WERI-Rb-1 (cell line): ENCODE results near the gene TOP3A.

ENCODE experiments used
- DNase-seq: peaks from one replicate; pipeline ENCODE4 v3.0.0-alpha.2; 2020
- H3K27ac ChIP-seq: fragments of 250-450 bp; sonication (Bioruptor Pico); 2 replicates; pipeline ENCODE4 v1.5.1; 2020; ENCODE audit warnings: mild to moderate bottlenecking, moderate library complexity
- H3K27me3 ChIP-seq: fragments of 250-450 bp; sonication (Bioruptor Pico); 2 replicates; pipeline ENCODE4 v1.5.1; 2021; ENCODE audit warnings: mild to moderate bottlenecking, low read depth, moderate library complexity; ENCODE audit not compliant: insufficient read depth, severe bottlenecking
- H3K36me3 ChIP-seq: fragments of 250-450 bp; sonication (Bioruptor Pico); 2 replicates; pipeline ENCODE4 v1.5.1; 2020; ENCODE audit warnings: mild to moderate bottlenecking, moderate library complexity
- H3K4me3 ChIP-seq: 2 replicates; pipeline ENCODE4 v1.5.1; 2011; ENCODE audit warnings: low read depth, mild to moderate bottlenecking, control low read depth, low read length
- H3K9me3 ChIP-seq: fragments of 250-450 bp; sonication (Bioruptor Pico); 2 replicates; pipeline ENCODE4 v1.5.1; 2021; ENCODE audit warnings: mild to moderate bottlenecking, moderate library complexity; ENCODE audit not compliant: severe bottlenecking
- TF ChIP-seq, protein P1 (sequence below): IDR thresholded peaks from 2 replicates; pipeline ENCODE4 v1.5.1; 2011; ENCODE audit warnings: low read depth, mild to moderate bottlenecking, control low read depth, inconsistent platforms, low read length

The TOP3A gene, protein sequence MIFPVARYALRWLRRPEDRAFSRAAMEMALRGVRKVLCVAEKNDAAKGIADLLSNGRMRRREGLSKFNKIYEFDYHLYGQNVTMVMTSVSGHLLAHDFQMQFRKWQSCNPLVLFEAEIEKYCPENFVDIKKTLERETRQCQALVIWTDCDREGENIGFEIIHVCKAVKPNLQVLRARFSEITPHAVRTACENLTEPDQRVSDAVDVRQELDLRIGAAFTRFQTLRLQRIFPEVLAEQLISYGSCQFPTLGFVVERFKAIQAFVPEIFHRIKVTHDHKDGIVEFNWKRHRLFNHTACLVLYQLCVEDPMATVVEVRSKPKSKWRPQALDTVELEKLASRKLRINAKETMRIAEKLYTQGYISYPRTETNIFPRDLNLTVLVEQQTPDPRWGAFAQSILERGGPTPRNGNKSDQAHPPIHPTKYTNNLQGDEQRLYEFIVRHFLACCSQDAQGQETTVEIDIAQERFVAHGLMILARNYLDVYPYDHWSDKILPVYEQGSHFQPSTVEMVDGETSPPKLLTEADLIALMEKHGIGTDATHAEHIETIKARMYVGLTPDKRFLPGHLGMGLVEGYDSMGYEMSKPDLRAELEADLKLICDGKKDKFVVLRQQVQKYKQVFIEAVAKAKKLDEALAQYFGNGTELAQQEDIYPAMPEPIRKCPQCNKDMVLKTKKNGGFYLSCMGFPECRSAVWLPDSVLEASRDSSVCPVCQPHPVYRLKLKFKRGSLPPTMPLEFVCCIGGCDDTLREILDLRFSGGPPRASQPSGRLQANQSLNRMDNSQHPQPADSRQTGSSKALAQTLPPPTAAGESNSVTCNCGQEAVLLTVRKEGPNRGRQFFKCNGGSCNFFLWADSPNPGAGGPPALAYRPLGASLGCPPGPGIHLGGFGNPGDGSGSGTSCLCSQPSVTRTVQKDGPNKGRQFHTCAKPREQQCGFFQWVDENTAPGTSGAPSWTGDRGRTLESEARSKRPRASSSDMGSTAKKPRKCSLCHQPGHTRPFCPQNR

GRCh38 chr17:18314731-18315561 is at the start of gene TOP3A, which contains the start of gene SMCR8:
Gene TOP3A (minus strand): TSS chr17:18314994. CDS start chr17:18314778, 216 bp downstream.
Gene SMCR8 (plus strand): TSS chr17:18315293. CDS start chr17:18315790, 497 bp downstream.
- Histone ChIP-seq H3K4me3 (peak within 1 kb of the TSS; percentile 91), H3K36me3 (peaks cover 68% of the 10 kb centered on the region), H3K27me3 (no peaks in the 10 kb centered on the region), H3K27ac (peak within 1 kb of the TSS; percentile 90), H3K9me3 (no peaks in the 10 kb centered on the region)
- peak; percentile 97 for DNase-seq
- TF ChIP-seq, protein P1, sequence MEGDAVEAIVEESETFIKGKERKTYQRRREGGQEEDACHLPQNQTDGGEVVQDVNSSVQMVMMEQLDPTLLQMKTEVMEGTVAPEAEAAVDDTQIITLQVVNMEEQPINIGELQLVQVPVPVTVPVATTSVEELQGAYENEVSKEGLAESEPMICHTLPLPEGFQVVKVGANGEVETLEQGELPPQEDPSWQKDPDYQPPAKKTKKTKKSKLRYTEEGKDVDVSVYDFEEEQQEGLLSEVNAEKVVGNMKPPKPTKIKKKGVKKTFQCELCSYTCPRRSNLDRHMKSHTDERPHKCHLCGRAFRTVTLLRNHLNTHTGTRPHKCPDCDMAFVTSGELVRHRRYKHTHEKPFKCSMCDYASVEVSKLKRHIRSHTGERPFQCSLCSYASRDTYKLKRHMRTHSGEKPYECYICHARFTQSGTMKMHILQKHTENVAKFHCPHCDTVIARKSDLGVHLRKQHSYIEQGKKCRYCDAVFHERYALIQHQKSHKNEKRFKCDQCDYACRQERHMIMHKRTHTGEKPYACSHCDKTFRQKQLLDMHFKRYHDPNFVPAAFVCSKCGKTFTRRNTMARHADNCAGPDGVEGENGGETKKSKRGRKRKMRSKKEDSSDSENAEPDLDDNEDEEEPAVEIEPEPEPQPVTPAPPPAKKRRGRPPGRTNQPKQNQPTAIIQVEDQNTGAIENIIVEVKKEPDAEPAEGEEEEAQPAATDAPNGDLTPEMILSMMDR, result no peak

DNA sequence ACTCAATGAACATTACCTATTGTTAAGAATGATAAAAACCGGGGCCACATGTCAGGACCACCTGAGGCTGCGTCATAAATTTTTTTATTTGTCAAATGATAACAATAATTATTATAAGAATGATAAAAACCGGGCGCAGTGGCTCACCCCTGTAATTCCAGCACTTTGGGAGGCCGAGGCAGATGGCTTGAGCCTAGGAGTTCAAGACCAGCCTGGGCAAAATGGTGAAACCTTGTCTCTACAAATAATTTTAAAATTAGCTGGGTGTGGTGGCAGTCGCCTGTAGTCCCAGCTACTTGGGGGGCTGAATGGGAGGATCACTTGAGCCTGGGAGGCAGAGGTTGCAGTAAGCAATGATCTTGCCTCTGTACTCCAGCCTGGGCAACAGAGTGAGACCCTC is 49.4 kb upstream of the TOP3A start:
- H3K36me3 ChIP-seq, result peaks cover 17% of the 10 kb centered on the region
- no peak overlapping the region for H3K27ac ChIP-seq
- no peaks in the 10 kb centered on the region for H3K9me3 ChIP-seq
- TF ChIP-seq, protein P1, result no peak
- no peak overlapping the region for H3K4me3 ChIP-seq
- no peak for DNase-seq
- H3K27me3 ChIP-seq, result no peaks in the 10 kb centered on the region

- H3K4me3 ChIP-seq, result peak within 1 kb of the TSS; percentile 71
- peak; percentile 94 for DNase-seq
- peaks cover 23% of the 10 kb centered on the region for H3K36me3 ChIP-seq
- no peaks in the 10 kb centered on the region for H3K9me3 ChIP-seq
- TF ChIP-seq, protein P1, result no peak
- H3K27me3 ChIP-seq, result no peaks in the 10 kb centered on the region
- H3K27ac ChIP-seq, result peak within 1 kb of the TSS; percentile 69
Observed at GRCh38 chr17:18363101-18364049, 48.6 kb upstream of the TOP3A start, which contains the start of gene SHMT1. Gene SHMT1 (minus strand): TSS chr17:18363550. CDS start chr17:18355981, 7,569 bp downstream.

DNA sequence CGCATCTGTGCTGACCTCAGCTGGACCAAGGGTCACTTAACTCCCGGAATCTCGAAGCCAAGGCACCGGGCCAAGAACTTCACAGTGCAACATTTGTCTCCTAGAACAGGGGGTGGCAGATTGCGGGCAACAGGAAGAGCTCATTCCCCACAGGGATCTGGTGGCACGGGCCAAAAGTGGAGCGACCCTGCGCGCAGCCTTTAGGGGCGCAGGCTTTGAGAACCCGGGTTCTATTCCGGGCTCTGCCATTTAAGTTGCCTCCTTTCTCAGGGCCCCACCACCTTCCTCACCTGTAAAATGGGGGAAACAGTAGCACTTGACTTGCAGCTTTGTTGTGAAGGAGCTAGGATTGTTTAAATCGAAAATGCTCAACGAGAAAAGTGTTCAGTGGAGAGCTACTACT is 47.9 kb upstream of the TOP3A start:
- no peaks in the 10 kb centered on the region for H3K27me3 ChIP-seq
- DNase-seq, result no peak
- TF ChIP-seq, protein P1, result no peak
- H3K4me3 ChIP-seq, result peak overlapping the region; percentile 71
- H3K27ac ChIP-seq, result peak overlapping the region; percentile 69
- no peaks in the 10 kb centered on the region for H3K9me3 ChIP-seq
- H3K36me3 ChIP-seq, result peaks cover 25% of the 10 kb centered on the region
